Measurements from ENCODE around the gene CALD1.

DNA sequence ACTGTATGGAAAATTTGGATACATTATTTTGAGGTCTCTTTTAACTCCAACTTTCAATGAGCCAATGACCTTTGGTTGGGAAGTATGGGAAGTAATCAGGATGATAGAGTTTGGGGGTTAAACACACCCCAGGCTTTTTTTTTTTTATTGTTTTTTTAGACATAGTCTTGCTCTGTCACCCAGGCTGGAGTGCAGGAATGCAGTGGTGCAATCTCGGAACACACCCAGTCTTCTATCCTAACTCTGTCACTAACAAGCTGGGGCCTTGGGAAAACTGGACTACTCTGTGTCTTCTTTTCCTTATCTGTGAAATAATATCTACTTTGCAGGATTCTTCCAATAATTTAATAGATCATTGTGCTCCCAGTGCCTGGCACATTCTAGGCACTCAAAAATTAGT is 169.3 kb downstream of the CALD1 start:
- TF ChIP-seq, protein P1, sequence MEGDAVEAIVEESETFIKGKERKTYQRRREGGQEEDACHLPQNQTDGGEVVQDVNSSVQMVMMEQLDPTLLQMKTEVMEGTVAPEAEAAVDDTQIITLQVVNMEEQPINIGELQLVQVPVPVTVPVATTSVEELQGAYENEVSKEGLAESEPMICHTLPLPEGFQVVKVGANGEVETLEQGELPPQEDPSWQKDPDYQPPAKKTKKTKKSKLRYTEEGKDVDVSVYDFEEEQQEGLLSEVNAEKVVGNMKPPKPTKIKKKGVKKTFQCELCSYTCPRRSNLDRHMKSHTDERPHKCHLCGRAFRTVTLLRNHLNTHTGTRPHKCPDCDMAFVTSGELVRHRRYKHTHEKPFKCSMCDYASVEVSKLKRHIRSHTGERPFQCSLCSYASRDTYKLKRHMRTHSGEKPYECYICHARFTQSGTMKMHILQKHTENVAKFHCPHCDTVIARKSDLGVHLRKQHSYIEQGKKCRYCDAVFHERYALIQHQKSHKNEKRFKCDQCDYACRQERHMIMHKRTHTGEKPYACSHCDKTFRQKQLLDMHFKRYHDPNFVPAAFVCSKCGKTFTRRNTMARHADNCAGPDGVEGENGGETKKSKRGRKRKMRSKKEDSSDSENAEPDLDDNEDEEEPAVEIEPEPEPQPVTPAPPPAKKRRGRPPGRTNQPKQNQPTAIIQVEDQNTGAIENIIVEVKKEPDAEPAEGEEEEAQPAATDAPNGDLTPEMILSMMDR (conservative IDR thresholded peaks at IDR 0.05; ENCODE audit: low read depth, low read length): no peak
- TF ChIP-seq EZH2 (IDR thresholded peaks at IDR 0.05; ENCODE audit: low read length, unreplicated experiment): no peak

All from PC-3 (cell line).